GM23338 (cell line): ENCODE results near the gene MEF2A.

ENCODE experiments used
- CREB1 ChIP-seq: fragments of 250-450 bp; sonication (Bioruptor Pico); IDR thresholded peaks from 2 replicates; pipeline ENCODE4 v1.5.0; 2020; ENCODE audit warnings: low read depth, mild to moderate bottlenecking, moderate library complexity
- CTCF ChIP-seq, 2 experiments: fragments of 200-600 bp in 1 of 2; sonication (generic) in 1 of 2; conservative IDR thresholded peaks; 2 replicates each; pipeline versions ENCODE4 v1.5.1 to v1.6.1; 2016 to 2017; ENCODE audit warnings: antibody characterized with exemption in 2 of 2, low read depth in 2 of 2, mild to moderate bottlenecking in 2 of 2, moderate library complexity in 1 of 2
- ETS1 ChIP-seq: IDR thresholded peaks from 2 replicates; pipeline ENCODE4 v1.6.1; 2016; ENCODE audit warnings: antibody characterized with exemption
- EZH2 ChIP-seq: fragments of 200-600 bp; sonication (generic); IDR thresholded peaks from one replicate; pipeline ENCODE4 v1.8.0; 2017; ENCODE audit warnings: antibody characterized with exemption, mild to moderate bottlenecking, low read depth; ENCODE audit not compliant: unreplicated experiment
- EZH2phosphoT487 ChIP-seq: fragments of 200-600 bp; sonication (generic); IDR thresholded peaks from one replicate; pipeline ENCODE4 v1.8.1; 2018; ENCODE audit warnings: antibody characterized with exemption; ENCODE audit not compliant: unreplicated experiment
- JUNB ChIP-seq: IDR thresholded peaks from one replicate; pipeline ENCODE4 v1.6.1; 2016; ENCODE audit warnings: antibody characterized with exemption; ENCODE audit not compliant: unreplicated experiment
- NANOG ChIP-seq: IDR thresholded peaks from 2 replicates; pipeline ENCODE4 v1.6.1; 2016; ENCODE audit warnings: antibody characterized with exemption, borderline replicate concordance
- POLR2AphosphoS5 ChIP-seq: IDR thresholded peaks from 2 replicates; pipeline ENCODE4 v1.6.1; 2016; ENCODE audit warnings: antibody characterized with exemption, low read depth
- REST ChIP-seq: IDR thresholded peaks from one replicate; pipeline ENCODE4 v1.6.1; 2018; ENCODE audit warnings: antibody characterized with exemption; ENCODE audit not compliant: unreplicated experiment
- STAT1 ChIP-seq: IDR thresholded peaks from one replicate; pipeline ENCODE4 v1.6.1; 2016; ENCODE audit warnings: antibody characterized with exemption; ENCODE audit not compliant: unreplicated experiment
- ZNF114 ChIP-seq: fragments of 250-450 bp; sonication (Bioruptor Pico); IDR thresholded peaks from 2 replicates; pipeline ENCODE4 v1.5.0; 2020; ENCODE audit warnings: mild to moderate bottlenecking, moderate library complexity

GRCh38 chr15:99729920-99730319 is 164.1 kb downstream of the MEF2A start:
- TF ChIP-seq CTCF (conservative IDR thresholded peaks at IDR 0.05; ENCODE audit: low read depth in 2 of 2) (peak; percentile 57 to 85), CREB1 (CRISPR knock-in tag) (no peak), POLR2AphosphoS5 (no peak), JUNB (no peak), NANOG (no peak), EZH2 (no peak), REST (no peak), EZH2phosphoT487 (no peak), STAT1 (no peak), ZNF114 (no peak), ETS1 (no peak)
